Measurements from ENCODE around the gene TTLL4.

Gene TTLL4

GRCh38 chr2:218710687-218711549, at the start of gene TTLL4:
Gene TTLL4 (plus strand): TSS chr2:218710835. CDS start chr2:218737677, 26,842 bp downstream.
- peak; percentile 98 to 99 for DNase-seq

GRCh38 chr2:218662377-218662776, 48.3 kb upstream of the TTLL4 start:
- no peak for DNase-seq

GRCh38 chr2:218662827-218663226, 47.8 kb upstream of the TTLL4 start:
- no peak for DNase-seq

GRCh38 chr2:218663901-218664300, 46.7 kb upstream of the TTLL4 start:
- no peak for DNase-seq

GRCh38 chr2:218664653-218665052, 46.0 kb upstream of the TTLL4 start:
- no peak for DNase-seq

- DNase-seq: no peak
Measured at GRCh38 chr2:218671097-218671653, 39.5 kb upstream of the TTLL4 start.

- DNase-seq: peak; percentile 75 to 76
Measured at GRCh38 chr2:218671654-218672566, 38.7 kb upstream of the TTLL4 start, which contains the start of the genes RNF25 and STK36. Gene RNF25 (minus strand): TSS chr2:218672002. CDS start chr2:218671970, 32 bp downstream. Gene STK36 (plus strand): TSS chr2:218672086. CDS start chr2:218672830, 744 bp downstream.

- DNase-seq: no peak
Measured at GRCh38 chr2:218679119-218679518, 31.5 kb upstream of the TTLL4 start.

GRCh38 chr2:218680061-218680460, 30.6 kb upstream of the TTLL4 start:
- no peak for DNase-seq

GRCh38 chr2:218687400-218688060, 23.1 kb upstream of the TTLL4 start:
- peak; percentile 15 to 41 for DNase-seq

- no peak for DNase-seq
Measured at GRCh38 chr2:218691234-218691633, 19.4 kb upstream of the TTLL4 start.

- DNase-seq: no peak
Measured at GRCh38 chr2:218694405-218695145, 16.1 kb upstream of the TTLL4 start.

GRCh38 chr2:218698885-218699284, 11.8 kb upstream of the TTLL4 start:
- DNase-seq: no peak

GRCh38 chr2:218701806-218702205, 8.8 kb upstream of the TTLL4 start:
- DNase-seq: no peak

- DNase-seq: no peak
Measured at GRCh38 chr2:218703341-218703740, 7.3 kb upstream of the TTLL4 start.

GRCh38 chr2:218708086-218708485, 2.5 kb upstream of the TTLL4 start:
- DNase-seq: no peak

GRCh38 chr2:218709908-218710307, 727 bp upstream of the TTLL4 start:
- no peak for DNase-seq

GRCh38 chr2:218710334-218710686, 325 bp upstream of the TTLL4 start:
- no peak for DNase-seq

GRCh38 chr2:218711550-218711929, 905 bp downstream of the TTLL4 start:
- DNase-seq: no peak

GRCh38 chr2:218713922-218714321, 3.3 kb downstream of the TTLL4 start:
- DNase-seq: no peak

- no peak for DNase-seq
Measured at GRCh38 chr2:218716070-218716469, 5.4 kb downstream of the TTLL4 start.

- DNase-seq: no peak
Measured at GRCh38 chr2:218717262-218717661, 6.6 kb downstream of the TTLL4 start.

Measured in activated CD4-positive, alpha-beta T cell treated with anti-CD3 and anti-CD28 coated beads for 4 hours (primary cell).